ENCODE data around the gene HSPG2.

Gene HSPG2

DNA sequence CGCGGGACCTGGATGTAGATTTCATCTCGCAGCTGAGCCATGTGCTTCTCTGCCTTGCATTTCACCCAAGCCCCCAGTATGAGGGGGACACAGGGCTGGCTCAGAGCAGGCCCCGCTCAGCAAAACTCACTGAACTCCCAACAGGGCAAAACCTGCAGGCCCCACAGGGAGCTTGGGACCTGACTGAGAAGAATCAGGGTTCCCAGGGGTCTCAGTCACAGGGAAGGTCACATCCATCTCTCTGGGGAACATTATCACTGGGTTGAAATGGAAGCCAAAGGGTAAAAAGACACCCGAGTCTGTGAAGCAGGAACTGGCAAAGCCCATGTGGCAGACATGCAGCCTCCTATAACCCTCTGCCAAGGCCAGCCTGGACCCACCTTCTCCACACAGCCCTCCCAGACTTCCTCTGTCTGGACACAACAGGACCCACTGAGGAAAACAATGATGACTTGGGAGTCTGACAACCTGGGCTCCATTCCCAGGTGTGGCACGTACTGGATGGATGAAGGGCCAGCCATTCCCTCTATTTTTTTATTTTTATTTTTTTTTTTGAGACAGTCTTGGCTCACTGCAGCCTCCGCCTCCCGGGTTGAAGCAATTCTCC, 11.7 kb downstream of the HSPG2 start:
- peak overlapping the region; percentile 15 for H3K27ac ChIP-seq
- no peaks in the 10 kb centered on the region for H3K36me3 ChIP-seq (ENCODE audit: control insufficient read depth, insufficient read depth, low read length)
- no peak overlapping the region for H3K4me2 ChIP-seq (ENCODE audit: low read length)
- H3K27me3 ChIP-seq (ENCODE audit: control insufficient read depth, insufficient read depth, low read length) = no peaks in the 10 kb centered on the region
- no peaks in the 10 kb centered on the region for H3K79me2 ChIP-seq
- H3K9me3 ChIP-seq (ENCODE audit: control insufficient read depth, low read length) = no peaks in the 10 kb centered on the region
- H3K9ac ChIP-seq = no peak overlapping the region
- H2AFZ ChIP-seq = no peak overlapping the region
- H3K4me3 ChIP-seq (ENCODE audit: low read depth, low read length) = no peak overlapping the region
- H3K4me1 ChIP-seq = peaks cover 3% of the 10 kb centered on the region
- TF ChIP-seq, protein P1, sequence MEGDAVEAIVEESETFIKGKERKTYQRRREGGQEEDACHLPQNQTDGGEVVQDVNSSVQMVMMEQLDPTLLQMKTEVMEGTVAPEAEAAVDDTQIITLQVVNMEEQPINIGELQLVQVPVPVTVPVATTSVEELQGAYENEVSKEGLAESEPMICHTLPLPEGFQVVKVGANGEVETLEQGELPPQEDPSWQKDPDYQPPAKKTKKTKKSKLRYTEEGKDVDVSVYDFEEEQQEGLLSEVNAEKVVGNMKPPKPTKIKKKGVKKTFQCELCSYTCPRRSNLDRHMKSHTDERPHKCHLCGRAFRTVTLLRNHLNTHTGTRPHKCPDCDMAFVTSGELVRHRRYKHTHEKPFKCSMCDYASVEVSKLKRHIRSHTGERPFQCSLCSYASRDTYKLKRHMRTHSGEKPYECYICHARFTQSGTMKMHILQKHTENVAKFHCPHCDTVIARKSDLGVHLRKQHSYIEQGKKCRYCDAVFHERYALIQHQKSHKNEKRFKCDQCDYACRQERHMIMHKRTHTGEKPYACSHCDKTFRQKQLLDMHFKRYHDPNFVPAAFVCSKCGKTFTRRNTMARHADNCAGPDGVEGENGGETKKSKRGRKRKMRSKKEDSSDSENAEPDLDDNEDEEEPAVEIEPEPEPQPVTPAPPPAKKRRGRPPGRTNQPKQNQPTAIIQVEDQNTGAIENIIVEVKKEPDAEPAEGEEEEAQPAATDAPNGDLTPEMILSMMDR (IDR thresholded peaks at IDR 0.05) = no peak

DNA sequence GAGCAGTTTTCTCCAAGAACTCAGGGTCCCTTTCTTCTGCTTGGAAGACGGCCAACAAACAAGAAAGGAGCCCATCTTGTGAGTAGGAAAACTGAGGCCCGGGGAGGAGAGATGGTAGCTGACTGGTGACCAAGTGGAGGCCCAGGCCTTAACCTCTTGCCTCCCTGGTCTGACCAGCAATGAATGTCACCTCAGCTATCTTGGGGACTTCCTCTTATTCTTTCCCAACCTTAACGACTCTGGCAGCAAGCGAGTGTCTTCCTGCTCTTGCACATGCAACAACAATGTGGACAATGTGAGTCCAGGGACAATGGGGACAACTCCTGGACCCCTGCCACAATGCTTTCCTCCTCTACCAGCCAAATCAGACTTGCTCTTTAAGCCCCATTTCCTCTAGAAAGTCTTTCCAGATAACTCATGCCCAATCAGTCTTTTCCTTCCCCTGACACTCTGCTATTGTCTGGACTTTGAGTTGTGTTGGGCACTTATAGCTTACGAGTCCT, 12.6 kb downstream of the HSPG2 start:
- H3K4me2 ChIP-seq (ENCODE audit: low read length) = no peak overlapping the region
- no peak overlapping the region for H3K4me3 ChIP-seq (ENCODE audit: low read depth, low read length)
- no peaks in the 10 kb centered on the region for H3K79me2 ChIP-seq
- no peak overlapping the region for H3K27ac ChIP-seq
- no peak overlapping the region for H3K9ac ChIP-seq
- TF ChIP-seq, protein P1 (IDR thresholded peaks at IDR 0.05) = no peak
- H3K9me3 ChIP-seq (ENCODE audit: control insufficient read depth, low read length) = no peaks in the 10 kb centered on the region
- H3K36me3 ChIP-seq (ENCODE audit: control insufficient read depth, insufficient read depth, low read length) = no peaks in the 10 kb centered on the region
- H2AFZ ChIP-seq = no peak overlapping the region
- peaks cover 3% of the 10 kb centered on the region for H3K4me1 ChIP-seq
- no peaks in the 10 kb centered on the region for H3K27me3 ChIP-seq (ENCODE audit: control insufficient read depth, insufficient read depth, low read length)

DNA sequence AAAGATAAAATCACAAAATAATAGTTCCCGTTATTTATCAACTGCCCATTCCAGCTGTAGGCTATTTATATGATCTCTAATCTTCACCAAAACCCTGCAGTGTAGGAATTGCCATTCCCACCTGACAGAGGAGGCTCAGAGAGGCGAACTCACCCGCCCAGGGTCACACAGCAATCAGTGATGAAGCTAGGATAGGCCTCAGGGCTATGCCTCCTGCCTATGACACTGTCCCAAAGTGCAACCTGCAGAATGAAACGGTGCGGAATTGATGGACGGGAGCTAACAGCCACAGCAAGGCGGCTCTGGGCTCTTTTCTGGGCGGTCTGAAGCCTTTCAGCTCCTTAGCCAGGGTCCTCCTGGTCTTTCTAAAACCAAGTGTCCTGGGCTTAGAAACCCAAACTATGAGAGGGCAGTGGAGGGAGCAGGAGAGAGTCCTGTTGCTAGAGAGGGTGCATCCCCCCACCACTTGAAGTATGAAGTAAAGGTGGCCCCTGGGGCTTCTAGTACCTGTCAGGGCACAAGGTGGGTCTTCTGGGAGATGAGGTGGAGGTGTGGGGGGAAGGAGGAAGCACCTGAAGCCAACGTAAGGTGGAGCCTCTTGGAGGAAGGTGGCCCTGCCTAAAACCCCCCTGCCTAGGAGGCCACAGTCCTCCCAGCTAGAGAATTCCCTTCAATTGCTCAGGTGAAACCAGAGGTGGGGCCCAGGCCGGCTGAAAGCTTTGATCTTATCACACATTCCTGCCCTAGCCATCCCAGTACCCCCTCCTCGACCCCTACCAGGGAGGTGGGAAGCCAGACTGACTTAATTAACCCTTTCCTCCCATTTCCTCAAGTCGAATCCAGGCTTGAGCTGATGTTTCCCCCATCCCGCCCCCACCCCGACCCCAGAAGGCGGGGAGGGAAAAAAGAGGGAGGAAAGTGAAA, 14.8 kb downstream of the HSPG2 start:
- Histone ChIP-seq H3K27me3 (ENCODE audit: control insufficient read depth, insufficient read depth, low read length) (no peaks in the 10 kb centered on the region), H2AFZ (no peak overlapping the region), H3K79me2 (no peaks in the 10 kb centered on the region), H3K4me2 (ENCODE audit: low read length) (no peak overlapping the region), H3K27ac (no peak overlapping the region), H3K9ac (no peak overlapping the region), H3K36me3 (ENCODE audit: control insufficient read depth, insufficient read depth, low read length) (no peaks in the 10 kb centered on the region), H3K9me3 (ENCODE audit: control insufficient read depth, low read length) (no peaks in the 10 kb centered on the region), H3K4me1 (peaks cover 3% of the 10 kb centered on the region), H3K4me3 (ENCODE audit: low read depth, low read length) (no peak overlapping the region)
- TF ChIP-seq, protein P1 (IDR thresholded peaks at IDR 0.05) = no peak

DNA sequence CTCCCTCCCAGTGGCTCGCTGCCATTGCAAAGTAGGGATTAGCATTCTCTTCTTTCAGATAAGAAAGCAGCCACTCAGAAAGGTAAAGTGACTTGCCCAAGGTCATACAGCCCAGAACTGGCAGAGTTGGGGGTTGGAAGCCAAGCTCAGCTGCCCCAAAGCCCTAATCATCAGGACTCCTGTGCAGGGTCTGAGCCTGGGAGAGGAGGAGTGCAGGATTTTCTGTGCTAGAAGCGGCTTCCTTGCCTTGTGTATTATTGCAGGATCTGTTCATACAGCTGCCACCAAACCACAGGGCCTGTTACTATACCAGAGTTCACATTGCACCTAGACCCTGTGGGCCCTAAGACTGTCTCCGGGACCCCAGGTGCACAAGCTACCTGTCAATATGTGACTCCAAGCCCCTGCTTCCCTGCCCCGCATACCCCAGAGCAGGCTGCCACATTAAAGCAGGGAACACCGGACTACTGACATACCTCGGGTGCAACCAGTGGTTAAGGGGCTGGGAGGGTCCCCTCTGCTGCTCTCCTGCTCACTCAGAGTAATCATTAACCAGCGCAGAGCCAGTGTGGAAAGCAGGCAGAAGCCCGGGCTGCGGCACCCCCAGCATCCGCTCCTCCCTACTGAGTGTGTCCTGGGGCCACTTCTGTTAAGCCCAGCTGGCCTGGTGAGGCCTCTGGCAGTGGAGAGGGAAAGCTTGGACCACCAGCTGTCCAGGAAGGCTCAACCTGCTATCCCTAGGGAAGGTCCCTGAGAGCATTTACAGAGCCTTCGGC, 15.8 kb downstream of the HSPG2 start:
- H3K9me3 ChIP-seq (ENCODE audit: control insufficient read depth, low read length) = no peaks in the 10 kb centered on the region
- H3K4me1 ChIP-seq = peaks cover 3% of the 10 kb centered on the region
- no peaks in the 10 kb centered on the region for H3K79me2 ChIP-seq
- no peak overlapping the region for H3K4me2 ChIP-seq (ENCODE audit: low read length)
- no peaks in the 10 kb centered on the region for H3K27me3 ChIP-seq (ENCODE audit: control insufficient read depth, insufficient read depth, low read length)
- H3K27ac ChIP-seq = no peak overlapping the region
- H3K4me3 ChIP-seq (ENCODE audit: low read depth, low read length) = no peak overlapping the region
- H2AFZ ChIP-seq = no peak overlapping the region
- H3K36me3 ChIP-seq (ENCODE audit: control insufficient read depth, insufficient read depth, low read length) = no peaks in the 10 kb centered on the region
- TF ChIP-seq, protein P1 (IDR thresholded peaks at IDR 0.05) = no peak
- H3K9ac ChIP-seq = no peak overlapping the region
